IMR-90 (cell line): Measurements from ENCODE around the gene AHCYL1.

Experiments
- CEBPB ChIP-seq: IDR thresholded peaks from 2 replicates; pipeline ENCODE4 v1.6.1; 2012; ENCODE audit warnings: low read depth, low read length, improper control_type of control experiment
- CTCF ChIP-seq: conservative IDR thresholded peaks from 2 replicates; pipeline ENCODE4 v1.5.1; 2012; ENCODE audit warnings: mild to moderate bottlenecking, low read depth, low read length, improper control_type of control experiment
- MAFK ChIP-seq: IDR thresholded peaks from 2 replicates; pipeline ENCODE4 v1.6.1; 2012; ENCODE audit warnings: low read depth, low read length, improper control_type of control experiment
- RAD21 ChIP-seq: IDR thresholded peaks from 2 replicates; pipeline ENCODE4 v1.6.1; 2012; ENCODE audit warnings: low read length, improper control_type of control experiment
- SMC3 ChIP-seq: fragments of 150-350 bp; IDR thresholded peaks from 2 replicates; pipeline ENCODE4 v1.6.1; 2016; ENCODE audit warnings: low read depth, mild to moderate bottlenecking, antibody characterized with exemption, low read length, moderate library complexity

GRCh38 chr1:109988349-109988914 is 3.9 kb downstream of the AHCYL1 start:
- TF ChIP-seq CTCF: no peak
- TF ChIP-seq RAD21: no peak
- TF ChIP-seq MAFK: no peak
- no peak for TF ChIP-seq SMC3
- TF ChIP-seq CEBPB: no peak
